IMR-90 (cell line): ENCODE data around the gene PRELID2.

ENCODE experiments used
- BHLHE40 ChIP-seq: fragments of 150-350 bp; IDR thresholded peaks from 2 replicates; pipeline ENCODE4 v1.6.1; 2016; ENCODE audit warnings: mild to moderate bottlenecking, low read depth, low read length
- CEBPB ChIP-seq: IDR thresholded peaks from 2 replicates; pipeline ENCODE4 v1.6.1; 2012; ENCODE audit warnings: low read depth, low read length, improper control_type of control experiment
- CTCF ChIP-seq: conservative IDR thresholded peaks from 2 replicates; pipeline ENCODE4 v1.5.1; 2012; ENCODE audit warnings: mild to moderate bottlenecking, low read depth, low read length, improper control_type of control experiment
- FOS ChIP-seq: fragments of 150-350 bp; IDR thresholded peaks from 2 replicates; pipeline ENCODE4 v1.6.1; 2016; ENCODE audit warnings: low read depth, low read length
- MAFK ChIP-seq: IDR thresholded peaks from 2 replicates; pipeline ENCODE4 v1.6.1; 2012; ENCODE audit warnings: low read depth, low read length, improper control_type of control experiment
- MAZ ChIP-seq: IDR thresholded peaks from 2 replicates; pipeline ENCODE4 v1.6.1; 2012; ENCODE audit warnings: low read depth, mild to moderate bottlenecking, low read length, improper control_type of control experiment, moderate library complexity, borderline replicate concordance
- MXI1 ChIP-seq: IDR thresholded peaks from 2 replicates; pipeline ENCODE4 v1.6.1; 2012; ENCODE audit warnings: low read depth, mild to moderate bottlenecking, low read length, moderate library complexity, borderline replicate concordance
- POLR2A ChIP-seq: IDR thresholded peaks from 2 replicates; pipeline ENCODE4 v1.6.1; 2012; ENCODE audit warnings: mild to moderate bottlenecking, low read depth, low read length
- RAD21 ChIP-seq: IDR thresholded peaks from 2 replicates; pipeline ENCODE4 v1.6.1; 2012; ENCODE audit warnings: low read length, improper control_type of control experiment
- RCOR1 ChIP-seq: IDR thresholded peaks from 2 replicates; pipeline ENCODE4 v1.6.1; 2012; ENCODE audit warnings: mild to moderate bottlenecking, low read length, improper control_type of control experiment; ENCODE audit not compliant: insufficient replicate concordance
- RFX5 ChIP-seq: IDR thresholded peaks from 2 replicates; pipeline ENCODE4 v1.8.0; 2012; ENCODE audit warnings: low read depth, mild to moderate bottlenecking, low read length, moderate library complexity
- USF2 ChIP-seq: fragments of 150-350 bp; IDR thresholded peaks from 2 replicates; pipeline ENCODE4 v1.6.1; 2017; ENCODE audit warnings: mild to moderate bottlenecking, antibody characterized with exemption, low read length, low read depth

- TF ChIP-seq CTCF = no peak
- no peak for TF ChIP-seq POLR2A
- no peak for TF ChIP-seq CEBPB
- no peak for TF ChIP-seq MAFK
- no peak for TF ChIP-seq USF2
- TF ChIP-seq MAZ = no peak
- TF ChIP-seq MXI1 = no peak
- no peak for TF ChIP-seq RFX5
- TF ChIP-seq RAD21 = no peak
- no peak for TF ChIP-seq RCOR1
- no peak for TF ChIP-seq FOS
- TF ChIP-seq BHLHE40 = no peak
These were observed 10.9 kb upstream of the PRELID2 start for GRCh38 chr5:145846081-145846480.
